Measurements from ENCODE around the gene CHRNA5. TPM values are rescaled to one million over a fixed set of nuclear protein-coding genes. Genes with fewer than 3 reads are reported as not detected.

CHRNA5 gene
- polyA plus RNA-seq, 1 experiment = 1.1 TPM

DNA sequence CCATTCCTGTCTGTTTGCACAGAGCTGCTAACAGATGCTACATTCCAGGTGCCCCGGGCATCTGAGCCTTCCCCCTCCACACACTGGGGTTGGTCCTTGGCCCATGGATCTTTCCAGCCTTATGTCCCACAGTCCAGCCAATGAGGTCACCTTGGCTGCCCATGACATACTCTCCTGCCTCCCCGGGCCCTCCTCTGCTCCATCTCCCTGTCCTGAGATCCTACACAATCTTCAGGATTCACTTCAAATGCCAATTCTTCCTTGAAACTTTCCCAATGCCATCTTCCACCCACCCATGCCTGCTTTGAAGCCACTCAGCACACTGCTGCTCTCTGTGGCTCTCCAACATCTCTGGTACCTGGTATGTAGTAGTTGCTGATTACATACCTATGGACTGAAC lies 51.2 kb downstream of the CHRNA5 start:
- TF ChIP-seq, protein P1, sequence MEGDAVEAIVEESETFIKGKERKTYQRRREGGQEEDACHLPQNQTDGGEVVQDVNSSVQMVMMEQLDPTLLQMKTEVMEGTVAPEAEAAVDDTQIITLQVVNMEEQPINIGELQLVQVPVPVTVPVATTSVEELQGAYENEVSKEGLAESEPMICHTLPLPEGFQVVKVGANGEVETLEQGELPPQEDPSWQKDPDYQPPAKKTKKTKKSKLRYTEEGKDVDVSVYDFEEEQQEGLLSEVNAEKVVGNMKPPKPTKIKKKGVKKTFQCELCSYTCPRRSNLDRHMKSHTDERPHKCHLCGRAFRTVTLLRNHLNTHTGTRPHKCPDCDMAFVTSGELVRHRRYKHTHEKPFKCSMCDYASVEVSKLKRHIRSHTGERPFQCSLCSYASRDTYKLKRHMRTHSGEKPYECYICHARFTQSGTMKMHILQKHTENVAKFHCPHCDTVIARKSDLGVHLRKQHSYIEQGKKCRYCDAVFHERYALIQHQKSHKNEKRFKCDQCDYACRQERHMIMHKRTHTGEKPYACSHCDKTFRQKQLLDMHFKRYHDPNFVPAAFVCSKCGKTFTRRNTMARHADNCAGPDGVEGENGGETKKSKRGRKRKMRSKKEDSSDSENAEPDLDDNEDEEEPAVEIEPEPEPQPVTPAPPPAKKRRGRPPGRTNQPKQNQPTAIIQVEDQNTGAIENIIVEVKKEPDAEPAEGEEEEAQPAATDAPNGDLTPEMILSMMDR (IDR thresholded peaks at IDR 0.05; ENCODE audit: insufficient read depth, low read depth, low read length) = no peak

DNA sequence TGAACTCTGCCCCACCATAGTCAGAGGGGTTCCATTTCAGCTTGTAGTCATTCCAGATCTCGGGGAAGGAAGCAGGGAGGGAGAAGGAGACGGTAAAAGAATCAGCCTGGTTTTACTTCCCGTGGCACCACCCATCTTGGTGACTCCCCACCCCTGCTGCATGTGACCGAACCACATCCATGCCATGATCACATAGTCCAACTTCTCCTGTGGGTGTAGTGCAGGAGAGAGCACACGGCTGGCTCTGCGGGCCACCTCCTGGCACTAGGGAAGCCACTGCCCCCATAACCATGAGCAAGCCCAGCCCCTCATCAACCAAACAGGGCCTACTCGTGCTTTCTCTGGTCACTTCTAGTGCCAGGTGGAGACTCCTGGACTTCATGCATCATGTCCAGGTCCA lies 51.8 kb downstream of the CHRNA5 start:
- CTCF ChIA-PET = interaction anchor here (1.8 to 8.0 kb wide), 3 partner anchors 13 to 92 kb away, joined by 5 to 83 read pairs (median 7); no protein-coding TSS in a partner anchor
- TF ChIP-seq, protein P1 (IDR thresholded peaks at IDR 0.05; ENCODE audit: insufficient read depth, low read depth, low read length) = no peak
- POLR2A ChIA-PET = no interaction called here

More for the DNA sequence above, 51.2 kb downstream of the CHRNA5 start:
- no peak for DNase-seq (ENCODE audit: low read depth)
- ChIA-PET CTCF (interaction anchor here (0.6 to 8.0 kb wide), 5 partner anchors 11 to 135 kb away, joined by 3 to 83 read pairs (median 4); no protein-coding TSS in a partner anchor), POLR2A (no interaction called here)
- no peak overlapping the region for H3K4me3 ChIP-seq (ENCODE audit: low read depth, low read length)
- no peaks in the 10 kb centered on the region for H3K36me3 ChIP-seq (ENCODE audit: control insufficient read depth, insufficient read depth, low read length)
- peaks cover 15% of the 10 kb centered on the region for H3K27me3 ChIP-seq (ENCODE audit: control insufficient read depth, insufficient read depth, low read length)

DNA sequence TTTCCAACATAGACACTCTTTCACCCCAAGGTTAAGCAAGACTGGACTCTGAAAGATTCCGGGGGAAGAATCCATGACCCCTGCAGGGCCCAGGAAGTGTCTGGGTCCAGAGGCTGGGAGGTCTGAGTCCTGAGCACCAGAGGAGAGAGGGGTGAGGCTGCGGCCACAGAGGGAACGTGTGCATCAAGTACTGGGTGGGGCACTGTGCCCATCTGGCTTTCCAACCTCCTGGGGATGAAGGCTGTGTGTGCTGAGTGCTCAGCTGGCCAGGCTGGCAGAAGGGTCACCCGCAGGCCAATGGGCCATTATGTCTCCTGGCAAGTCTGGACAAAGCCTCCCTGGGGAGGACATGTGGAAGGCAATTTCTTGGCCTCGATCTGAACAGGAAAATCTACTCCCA lies 52.2 kb downstream of the CHRNA5 start:
- no peak overlapping the region for H3K4me3 ChIP-seq (ENCODE audit: low read depth, low read length)
- H3K36me3 ChIP-seq (ENCODE audit: control insufficient read depth, insufficient read depth, low read length) = no peaks in the 10 kb centered on the region
- ChIA-PET POLR2A (no interaction called here), CTCF (interaction anchor here (1.5 to 8.0 kb wide), 3 partner anchors 19 to 118 kb away, joined by 3 to 83 read pairs (median 7); no protein-coding TSS in a partner anchor)
- TF ChIP-seq, protein P1 (IDR thresholded peaks at IDR 0.05; ENCODE audit: insufficient read depth, low read depth, low read length) = no peak
- H3K27me3 ChIP-seq (ENCODE audit: control insufficient read depth, insufficient read depth, low read length) = peaks cover 25% of the 10 kb centered on the region
- no peak for DNase-seq (ENCODE audit: low read depth)

More for the DNA sequence above, 51.8 kb downstream of the CHRNA5 start:
- no peaks in the 10 kb centered on the region for H3K36me3 ChIP-seq (ENCODE audit: control insufficient read depth, insufficient read depth, low read length)
- peaks cover 21% of the 10 kb centered on the region for H3K27me3 ChIP-seq (ENCODE audit: control insufficient read depth, insufficient read depth, low read length)
- DNase-seq (ENCODE audit: low read depth) = no peak
- H3K4me3 ChIP-seq (ENCODE audit: low read depth, low read length) = no peak overlapping the region

DNA sequence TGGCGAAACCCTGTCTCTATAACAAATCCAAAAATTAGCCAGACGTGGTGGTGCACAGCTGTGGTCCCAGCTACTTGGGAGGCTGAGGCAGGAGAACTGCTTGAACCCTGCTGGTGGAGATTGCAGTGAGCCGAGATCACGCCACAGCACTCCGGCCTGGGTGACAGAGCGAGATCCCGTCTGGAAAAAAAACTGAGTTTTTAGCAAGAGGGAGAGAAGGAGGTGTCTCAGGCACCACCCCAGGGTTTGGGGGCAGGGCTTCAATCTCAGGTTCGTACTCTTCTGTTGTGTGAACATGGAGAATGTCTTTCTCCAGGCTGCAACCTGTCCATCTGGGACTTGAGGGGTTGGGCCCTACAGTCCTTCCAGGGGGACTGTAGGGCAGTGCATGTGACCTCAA lies 52.7 kb downstream of the CHRNA5 start:
- no peak for DNase-seq (ENCODE audit: low read depth)
- CTCF ChIA-PET = interaction anchor here (1.5 to 8.0 kb wide), 3 partner anchors 20 to 117 kb away, joined by 3 to 83 read pairs (median 7); no protein-coding TSS in a partner anchor
- Histone ChIP-seq H3K4me3 (ENCODE audit: low read depth, low read length) (no peak overlapping the region), H3K36me3 (ENCODE audit: control insufficient read depth, insufficient read depth, low read length) (no peaks in the 10 kb centered on the region), H3K27me3 (ENCODE audit: control insufficient read depth, insufficient read depth, low read length) (peaks cover 25% of the 10 kb centered on the region)
- TF ChIP-seq, protein P1 (IDR thresholded peaks at IDR 0.05; ENCODE audit: insufficient read depth, low read depth, low read length) = no peak
- POLR2A ChIA-PET = no interaction called here

DNA sequence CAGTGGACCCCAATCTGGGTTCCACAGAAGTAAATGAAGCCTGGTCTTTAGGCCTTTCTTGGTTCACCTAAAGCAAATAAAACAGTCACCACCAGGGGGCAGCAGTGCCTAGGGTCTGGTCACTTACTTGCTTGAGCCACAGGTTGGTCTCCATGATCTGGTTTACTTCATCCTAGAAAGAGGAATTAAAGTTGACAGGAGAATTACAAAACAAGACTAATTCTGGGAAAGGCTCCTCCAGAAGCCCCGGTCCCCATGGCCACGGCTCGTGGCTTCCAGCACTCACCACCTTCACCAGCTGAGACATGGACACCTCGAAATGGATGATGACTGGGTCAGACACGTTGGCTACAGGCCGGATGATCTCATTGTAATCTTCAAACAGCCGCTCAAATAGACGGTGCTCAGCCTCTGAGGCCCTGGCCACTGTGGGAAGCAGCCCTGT lies 53.2 kb downstream of the CHRNA5 start:
- no peaks in the 10 kb centered on the region for H3K36me3 ChIP-seq (ENCODE audit: control insufficient read depth, insufficient read depth, low read length)
- CTCF ChIA-PET = interaction anchor here (0.7 to 8.0 kb wide), 9 partner anchors 13 to 132 kb away, joined by 3 to 83 read pairs (median 4); no protein-coding TSS in a partner anchor
- POLR2A ChIA-PET = no interaction called here
- no peak overlapping the region for H3K4me3 ChIP-seq (ENCODE audit: low read depth, low read length)
- peaks cover 26% of the 10 kb centered on the region for H3K27me3 ChIP-seq (ENCODE audit: control insufficient read depth, insufficient read depth, low read length)
- DNase-seq (ENCODE audit: low read depth) = peak; percentile 70
- TF ChIP-seq, protein P1 (IDR thresholded peaks at IDR 0.05; ENCODE audit: insufficient read depth, low read depth, low read length) = peak; percentile 79
